ENCODE results near the gene SLC7A4.

The SLC7A4 gene

GRCh38 chr22:21038405-21038804, 6.0 kb upstream of the SLC7A4 start:
- no peak for DNase-seq

GRCh38 chr22:21034989-21035388, 2.6 kb upstream of the SLC7A4 start:
- DNase-seq, result no peak

- DNase-seq, result no peak
These were observed 1.5 kb upstream of the SLC7A4 start for GRCh38 chr22:21033895-21034294.

GRCh38 chr22:21032868-21033688, 717 bp upstream of the SLC7A4 start:
- no peak for DNase-seq

GRCh38 chr22:21031545-21032036, 770 bp downstream of the SLC7A4 start:
- no peak for DNase-seq

- no peak for DNase-seq
These were observed 1.5 kb downstream of the SLC7A4 start for GRCh38 chr22:21030621-21031544.

- DNase-seq, result no peak
These were observed 2.3 kb downstream of the SLC7A4 start for GRCh38 chr22:21030032-21030431.

- no peak for DNase-seq
These were observed 2.8 kb downstream of the SLC7A4 start for GRCh38 chr22:21029486-21030025.

GRCh38 chr22:21028277-21029251, 3.8 kb downstream of the SLC7A4 start:
- DNase-seq, result no peak

- DNase-seq, result peak; percentile 36
These were observed 5.3 kb downstream of the SLC7A4 start for GRCh38 chr22:21026783-21027692.

GRCh38 chr22:21025763-21026755, 6.3 kb downstream of the SLC7A4 start:
- no peak for DNase-seq

GRCh38 chr22:21025266-21025665, 7.1 kb downstream of the SLC7A4 start:
- DNase-seq, result no peak

- DNase-seq, result no peak
These were observed 9.3 kb downstream of the SLC7A4 start for GRCh38 chr22:21022955-21023614.

GRCh38 chr22:21022507-21022906, 9.9 kb downstream of the SLC7A4 start:
- no peak for DNase-seq

GRCh38 chr22:21020802-21021429, 11.4 kb downstream of the SLC7A4 start:
- peak; percentile 9 for DNase-seq

- no peak for DNase-seq
These were observed 14.0 kb downstream of the SLC7A4 start for GRCh38 chr22:21018314-21018713.

- DNase-seq, result no peak
These were observed 15.5 kb downstream of the SLC7A4 start for GRCh38 chr22:21016644-21017420.
